ENCODE data around the gene XRCC1.
A peak's percentile ranks its signal among the peaks of the same experiment; 100 is the strongest.

XRCC1 gene

DNA sequence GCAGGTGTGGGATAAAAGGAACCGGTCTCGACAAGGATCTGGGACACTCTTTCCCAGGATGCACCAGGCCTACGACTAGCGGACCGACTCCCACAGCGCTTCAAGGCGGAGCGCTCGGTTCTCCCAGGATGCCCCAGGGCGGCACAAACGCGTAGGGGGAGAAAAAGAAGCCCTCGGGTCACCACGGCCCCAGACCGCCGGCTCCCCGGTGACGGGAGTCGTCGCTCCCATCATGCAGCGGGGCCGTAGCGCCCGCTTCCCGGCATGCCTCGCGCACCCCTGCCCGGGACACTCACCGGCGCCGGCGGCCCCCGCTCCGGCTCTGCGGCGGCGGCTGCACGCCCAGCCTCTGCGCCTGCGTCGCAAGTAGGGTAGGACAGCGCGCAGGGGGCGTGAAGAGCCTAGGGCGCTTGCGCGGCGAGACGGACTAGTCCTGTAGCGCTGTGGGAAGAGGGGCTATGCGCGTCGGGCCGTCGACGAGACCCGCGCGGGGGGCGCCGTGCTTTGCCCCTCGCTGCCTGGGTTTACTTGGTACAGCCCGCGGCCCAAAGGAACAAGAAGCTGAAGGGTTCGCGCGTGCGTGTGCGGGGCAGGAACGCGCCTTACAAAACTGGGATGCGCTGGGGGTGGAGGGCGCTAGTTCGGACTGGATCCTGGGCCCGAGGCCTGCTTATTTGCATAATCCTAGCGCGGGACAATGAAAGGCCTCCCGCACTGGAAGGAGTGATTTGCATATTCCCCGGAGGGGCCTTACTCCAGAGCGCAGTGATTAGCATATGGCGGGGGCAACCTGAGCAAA lies 44.1 kb upstream of the XRCC1 start, which contains the start of gene ZNF428:
Gene ZNF428 (minus strand): TSS at position 368 of the 799 bp plus-strand sequence. CDS start 5,325 bp downstream, outside the sequence.
- peak within 1 kb of the TSS; percentile 72 for H3K4me3 ChIP-seq (replicated peaks; ENCODE audit: insufficient read depth, low read length)
- peak; percentile 83 to 90 for DNase-seq (ENCODE audit: low read depth in 1 of 2, low spot score in 1 of 2)
- peak within 1 kb of the TSS; percentile 89 for H3K27ac ChIP-seq (replicated peaks)
- TF ChIP-seq SPI1 (IDR thresholded peaks at IDR 0.05; ENCODE audit: borderline replicate concordance, low read depth) (no peak), POLR2AphosphoS5 (IDR thresholded peaks at IDR 0.05; ENCODE audit: low read depth) (0 out of 2 replicates have a peak, but pooled peaks have one; percentile 45), REST (IDR thresholded peaks at IDR 0.05; ENCODE audit: insufficient replicate concordance, low read depth) (peak; percentile 30)
- no peaks in the 10 kb centered on the region for H3K27me3 ChIP-seq (ENCODE audit: insufficient read depth, poor library complexity, severe bottlenecking)

GRCh38 chr19:43618921-43619261 lies 43.6 kb upstream of the XRCC1 start:
- DNase-seq (ENCODE audit: low read depth in 1 of 2, low spot score in 1 of 2), result peak; percentile 65 to 73
- peak overlapping the region; percentile 89 for H3K27ac ChIP-seq (replicated peaks)

DNA sequence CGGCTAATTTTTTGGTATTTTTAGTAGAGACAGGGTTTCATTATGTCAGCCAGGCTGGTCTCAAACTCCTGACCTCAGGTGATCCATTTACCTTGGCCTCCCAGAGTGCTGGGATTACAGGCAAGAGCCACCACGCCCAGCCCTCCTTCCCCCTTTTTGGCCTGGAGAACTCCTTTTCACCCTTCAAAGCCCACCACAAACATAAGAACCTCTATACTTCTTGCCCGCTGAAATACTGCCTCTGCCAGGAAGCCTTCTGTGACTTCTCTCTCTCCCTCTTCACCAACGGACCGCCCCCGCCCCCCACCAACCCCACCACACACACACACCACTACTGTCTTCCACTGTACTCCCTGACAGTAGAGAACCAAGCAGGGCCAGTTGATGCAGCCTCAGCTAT lies 41.6 kb upstream of the XRCC1 start:
- Histone ChIP-seq H3K4me3 (replicated peaks; ENCODE audit: insufficient read depth, low read length) (no peak overlapping the region), H3K27ac (replicated peaks) (no peak overlapping the region), H3K27me3 (ENCODE audit: insufficient read depth, poor library complexity, severe bottlenecking) (no peaks in the 10 kb centered on the region)
- no peak for DNase-seq (ENCODE audit: low read depth in 1 of 2, low spot score in 1 of 2)
- TF ChIP-seq REST (IDR thresholded peaks at IDR 0.05; ENCODE audit: insufficient replicate concordance, low read depth) (no peak), SPI1 (IDR thresholded peaks at IDR 0.05; ENCODE audit: borderline replicate concordance, low read depth) (no peak), GABPA (IDR thresholded peaks at IDR 0.05; ENCODE audit: low read depth) (no peak), POLR2AphosphoS5 (IDR thresholded peaks at IDR 0.05; ENCODE audit: low read depth) (no peak)
- TF ChIP-seq, protein P1, sequence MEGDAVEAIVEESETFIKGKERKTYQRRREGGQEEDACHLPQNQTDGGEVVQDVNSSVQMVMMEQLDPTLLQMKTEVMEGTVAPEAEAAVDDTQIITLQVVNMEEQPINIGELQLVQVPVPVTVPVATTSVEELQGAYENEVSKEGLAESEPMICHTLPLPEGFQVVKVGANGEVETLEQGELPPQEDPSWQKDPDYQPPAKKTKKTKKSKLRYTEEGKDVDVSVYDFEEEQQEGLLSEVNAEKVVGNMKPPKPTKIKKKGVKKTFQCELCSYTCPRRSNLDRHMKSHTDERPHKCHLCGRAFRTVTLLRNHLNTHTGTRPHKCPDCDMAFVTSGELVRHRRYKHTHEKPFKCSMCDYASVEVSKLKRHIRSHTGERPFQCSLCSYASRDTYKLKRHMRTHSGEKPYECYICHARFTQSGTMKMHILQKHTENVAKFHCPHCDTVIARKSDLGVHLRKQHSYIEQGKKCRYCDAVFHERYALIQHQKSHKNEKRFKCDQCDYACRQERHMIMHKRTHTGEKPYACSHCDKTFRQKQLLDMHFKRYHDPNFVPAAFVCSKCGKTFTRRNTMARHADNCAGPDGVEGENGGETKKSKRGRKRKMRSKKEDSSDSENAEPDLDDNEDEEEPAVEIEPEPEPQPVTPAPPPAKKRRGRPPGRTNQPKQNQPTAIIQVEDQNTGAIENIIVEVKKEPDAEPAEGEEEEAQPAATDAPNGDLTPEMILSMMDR (IDR thresholded peaks at IDR 0.05; ENCODE audit: insufficient read depth, low read length), result no peak

More at GRCh38 chr19:43618921-43619261, 43.6 kb upstream of the XRCC1 start:
- TF ChIP-seq SPI1 (IDR thresholded peaks at IDR 0.05; ENCODE audit: borderline replicate concordance, low read depth) (no peak), REST (IDR thresholded peaks at IDR 0.05; ENCODE audit: insufficient replicate concordance, low read depth) (no peak), GABPA (IDR thresholded peaks at IDR 0.05; ENCODE audit: low read depth) (no peak), POLR2AphosphoS5 (IDR thresholded peaks at IDR 0.05; ENCODE audit: low read depth) (no peak)
- TF ChIP-seq, protein P1 (IDR thresholded peaks at IDR 0.05; ENCODE audit: insufficient read depth, low read length), result no peak
- no peaks in the 10 kb centered on the region for H3K27me3 ChIP-seq (ENCODE audit: insufficient read depth, poor library complexity, severe bottlenecking)
- H3K4me3 ChIP-seq (replicated peaks; ENCODE audit: insufficient read depth, low read length), result peak overlapping the region; percentile 72

Data from HL-60 (cell line).